ENCODE data around the gene MMP19. TPM values are rescaled to one million over a fixed set of nuclear protein-coding genes. Genes with fewer than 3 reads are reported as not detected.
A peak's percentile ranks its signal among the peaks of the same experiment; 100 is the strongest.

The MMP19 gene
- total RNA-seq, 1 experiment from 2014 or later, result not detected

GRCh38 chr12:55814257-55814656, 28.5 kb downstream of the MMP19 start:
- no peak for DNase-seq (ENCODE audit: low spot score)

DNA sequence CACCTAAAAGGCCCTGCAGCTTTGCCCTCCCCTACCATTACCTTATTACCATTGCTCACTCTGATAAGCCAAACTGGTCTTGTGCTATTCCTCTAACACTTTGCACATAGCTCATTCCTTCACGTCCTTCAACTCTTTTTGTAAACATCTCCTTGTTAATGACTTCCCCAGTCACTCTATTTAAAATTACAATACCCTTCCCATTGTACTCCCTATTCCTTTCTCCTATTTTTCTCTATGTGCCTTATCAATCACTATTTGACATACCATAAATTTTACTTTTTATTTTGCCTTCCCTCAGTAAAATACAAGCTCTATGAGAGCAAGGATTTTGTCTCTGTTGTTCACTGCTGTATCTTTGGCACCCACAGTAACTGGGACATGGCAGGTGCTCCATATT, 30.6 kb downstream of the MMP19 start:
- no peak for DNase-seq (ENCODE audit: low spot score)

DNA sequence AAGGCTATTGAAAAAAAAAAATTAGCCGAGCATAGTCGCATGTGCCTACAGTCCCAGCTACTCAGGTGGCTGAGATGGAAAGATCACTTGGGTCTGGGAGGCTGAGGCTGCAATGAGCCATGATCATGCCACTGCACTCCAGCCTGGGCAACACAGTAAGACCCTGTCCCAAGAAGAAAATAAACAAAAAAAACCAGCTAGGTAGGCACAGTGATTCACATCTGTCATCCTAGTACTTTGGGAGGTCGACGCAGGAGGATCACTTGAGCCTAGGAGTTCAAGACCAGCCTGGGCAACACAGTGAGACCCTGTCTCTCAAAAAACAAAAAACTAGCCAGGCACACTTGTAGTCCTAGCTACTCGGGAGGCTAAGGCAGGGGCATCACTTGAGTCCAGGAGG, 33.5 kb downstream of the MMP19 start:
- no peak for DNase-seq (ENCODE audit: low spot score)

DNA sequence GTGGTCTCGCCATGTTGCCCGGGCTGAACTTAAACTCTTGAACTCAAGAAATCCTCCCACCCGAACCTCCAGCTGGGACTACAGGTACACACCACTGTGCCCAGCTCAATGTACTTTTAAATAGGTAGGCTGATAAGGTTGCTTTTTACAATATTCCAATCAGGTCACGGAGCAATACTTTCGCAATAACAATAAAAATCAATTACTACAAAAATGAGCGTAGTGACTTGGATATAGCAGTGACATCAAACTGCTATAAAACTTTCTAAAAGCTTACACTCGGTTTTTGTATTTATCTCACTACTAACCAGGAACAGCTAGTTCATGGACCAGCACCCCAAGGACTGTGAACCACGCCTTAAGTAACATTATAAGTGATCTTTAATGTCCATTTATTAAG, 35.8 kb downstream of the MMP19 start:
- no peak for DNase-seq (ENCODE audit: low spot score)

- DNase-seq (ENCODE audit: low spot score), result no peak
These were observed 45.2 kb downstream of the MMP19 start for GRCh38 chr12:55797550-55797949.

DNA sequence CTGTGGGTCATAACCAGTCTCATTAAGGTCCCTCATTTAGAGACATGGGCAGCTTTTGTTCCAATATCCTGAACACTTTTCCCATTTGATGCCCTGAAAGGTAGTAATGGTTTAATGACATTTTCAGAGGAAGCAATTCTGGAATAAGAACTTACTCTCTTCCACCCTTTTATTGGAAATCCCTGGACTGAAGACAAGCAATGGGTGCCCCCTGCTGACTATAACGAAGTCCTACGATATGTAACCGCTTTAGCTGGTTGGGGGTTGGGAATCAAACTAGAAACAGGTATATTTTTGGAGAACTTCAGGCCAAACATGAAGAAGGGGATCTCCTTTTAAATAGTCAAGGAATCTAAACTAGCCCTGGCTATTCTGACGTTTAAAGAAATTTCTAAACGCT, 45.7 kb downstream of the MMP19 start:
- DNase-seq (ENCODE audit: low spot score), result peak; percentile 45

DNA sequence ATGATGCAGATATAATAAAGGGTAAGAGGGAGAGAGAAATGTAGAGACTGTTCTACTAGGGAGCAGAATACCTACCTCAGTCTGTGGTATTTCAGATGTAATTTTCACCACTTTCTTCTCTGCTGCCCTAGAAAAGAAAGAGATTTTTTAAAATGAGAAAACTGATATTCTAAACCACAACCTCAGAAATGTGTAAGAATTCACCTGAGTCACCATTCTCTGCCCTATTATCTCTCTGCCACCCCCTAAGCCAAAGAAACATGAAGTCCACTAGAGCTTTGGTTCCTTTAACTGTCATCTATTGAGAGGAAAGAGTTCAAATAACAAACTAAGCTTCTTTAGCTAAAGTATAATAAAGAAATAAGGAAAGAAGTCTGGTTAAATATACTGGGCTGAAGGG, 46.8 kb downstream of the MMP19 start:
- DNase-seq (ENCODE audit: low spot score), result no peak

GRCh38 chr12:55789893-55790292, 52.8 kb downstream of the MMP19 start:
- no peak for DNase-seq (ENCODE audit: low spot score)

- DNase-seq (ENCODE audit: low spot score), result no peak
These were observed 53.6 kb downstream of the MMP19 start for GRCh38 chr12:55789171-55789570.

GRCh38 chr12:55788546-55788945, 54.2 kb downstream of the MMP19 start:
- no peak for DNase-seq (ENCODE audit: low spot score)

Other genes with a start within 250 kb of the MMP19 start
- not detected in 2 replicates for gene OR10P1, start 206.0 kb downstream of the MMP19 start, total RNA-seq (2014; rRNA removed; shearing (Covaris generic))
- gene ITGA7, start 135.0 kb downstream of the MMP19 start, total RNA-seq (2014; rRNA removed; shearing (Covaris generic)), result 4.6 and 4.7 TPM in 2 replicates
- gene BLOC1S1, start 126.9 kb downstream of the MMP19 start, total RNA-seq (2014; rRNA removed; shearing (Covaris generic)), result 165 and 169 TPM in 2 replicates
- gene RDH5, start 122.5 kb downstream of the MMP19 start, total RNA-seq (2014; rRNA removed; shearing (Covaris generic)), result 5.3 and 5.7 TPM in 2 replicates
- gene CD63, start 113.9 kb downstream of the MMP19 start, total RNA-seq (2014; rRNA removed; shearing (Covaris generic)), result 867 and 895 TPM in 2 replicates
- gene GDF11, start 99.8 kb downstream of the MMP19 start, total RNA-seq (2014; rRNA removed; shearing (Covaris generic)), result 2.0 and 3.8 TPM in 2 replicates
- 39.3 and 47.7 TPM in 2 replicates for gene SARNP, start 25.2 kb downstream of the MMP19 start, total RNA-seq (2014; rRNA removed; shearing (Covaris generic))
- gene ORMDL2, start 24.9 kb downstream of the MMP19 start, total RNA-seq (2014; rRNA removed; shearing (Covaris generic)), result 35.1 and 46.6 TPM in 2 replicates
- gene DNAJC14, start 13.3 kb downstream of the MMP19 start, total RNA-seq (2014; rRNA removed; shearing (Covaris generic)), result 30.3 and 35.7 TPM in 2 replicates
- 50.5 and 52.1 TPM in 2 replicates for gene PYM1, start 85.0 kb upstream of the MMP19 start, total RNA-seq (2014; rRNA removed; shearing (Covaris generic))
- 5.5 and 5.9 TPM in 2 replicates for gene DGKA, start 88.2 kb upstream of the MMP19 start, total RNA-seq (2014; rRNA removed; shearing (Covaris generic))
- 2.7 and 7.6 TPM in 2 replicates for gene PMEL, start 123.1 kb upstream of the MMP19 start, total RNA-seq (2014; rRNA removed; shearing (Covaris generic))
- gene CDK2, start 123.9 kb upstream of the MMP19 start, total RNA-seq (2014; rRNA removed; shearing (Covaris generic)), result 46.8 and 49.4 TPM in 2 replicates
- gene RAB5B, start 131.1 kb upstream of the MMP19 start, total RNA-seq (2014; rRNA removed; shearing (Covaris generic)), result 32.1 and 35.0 TPM in 2 replicates
- gene SUOX, start 154.3 kb upstream of the MMP19 start, total RNA-seq (2014; rRNA removed; shearing (Covaris generic)), result 18.1 and 21.8 TPM in 2 replicates
- 1.1 and 1.9 TPM in 2 replicates for gene IKZF4, start 178.1 kb upstream of the MMP19 start, total RNA-seq (2014; rRNA removed; shearing (Covaris generic))
- gene RPS26, start 199.0 kb upstream of the MMP19 start, total RNA-seq (2014; rRNA removed; shearing (Covaris generic)), result 171 and 219 TPM in 2 replicates
- gene ERBB3, start 237.2 kb upstream of the MMP19 start, total RNA-seq (2014; rRNA removed; shearing (Covaris generic)), result 136 and 141 TPM in 2 replicates